Glutamatergic neuron (in vitro differentiated cells): ENCODE measurements around the gene ZCCHC7. TPM values are rescaled to one million over a fixed set of nuclear protein-coding genes. Genes with fewer than 3 reads are reported as not detected.

Experiments
- DNase-seq: peaks from one replicate; pipeline ENCODE4 v3.0.0; 2022
- H3K27ac Mint-ChIP-seq: one replicate; pipeline ENCODE4 v1.8.0; 2020; ENCODE audit warnings: mild to moderate bottlenecking, mixed read lengths, inconsistent platforms; ENCODE audit not compliant: unreplicated experiment
- H3K27me3 Mint-ChIP-seq: one replicate; pipeline ENCODE4 v1.8.0; 2020; ENCODE audit warnings: mild to moderate bottlenecking, moderate library complexity, mixed read lengths, inconsistent platforms; ENCODE audit not compliant: unreplicated experiment
- H3K36me3 Mint-ChIP-seq: one replicate; pipeline ENCODE4 v1.8.0; 2020; ENCODE audit warnings: mild to moderate bottlenecking, mixed read lengths, inconsistent platforms; ENCODE audit not compliant: unreplicated experiment
- H3K4me1 Mint-ChIP-seq: one replicate; pipeline ENCODE4 v1.8.0; 2020; ENCODE audit warnings: mild to moderate bottlenecking, low read depth, mixed read lengths, inconsistent platforms; ENCODE audit not compliant: unreplicated experiment
- H3K4me3 Mint-ChIP-seq: one replicate; pipeline ENCODE4 v1.8.0; 2020; ENCODE audit warnings: mild to moderate bottlenecking, mixed read lengths, inconsistent platforms; ENCODE audit not compliant: unreplicated experiment
- H3K9me3 Mint-ChIP-seq: one replicate; pipeline ENCODE4 v1.8.0; 2020; ENCODE audit warnings: mild to moderate bottlenecking, moderate library complexity, mixed read lengths, inconsistent platforms; ENCODE audit not compliant: unreplicated experiment
- total RNA-seq: library from RNA; stranded (reverse); fragmentation: NEBNext Ultra II Directional; extraction: Animal tissue kit (Norgen Biotek cat#: 25700); gene quantifications from one replicate; pipeline ENCODE4 v1.2.1, GENCODE V29; 2021; ENCODE audit not compliant: unreplicated experiment
- TF ChIP-seq, protein P1 (sequence below): fragments of 200-600 bp; sonication (generic); IDR thresholded peaks from one replicate; pipeline ENCODE4 v1.5.0; 2021; ENCODE audit not compliant: partially characterized antibody, unreplicated experiment

The ZCCHC7 gene
- total RNA-seq, 1 donor from 2014 or later = 31.1 TPM

DNA sequence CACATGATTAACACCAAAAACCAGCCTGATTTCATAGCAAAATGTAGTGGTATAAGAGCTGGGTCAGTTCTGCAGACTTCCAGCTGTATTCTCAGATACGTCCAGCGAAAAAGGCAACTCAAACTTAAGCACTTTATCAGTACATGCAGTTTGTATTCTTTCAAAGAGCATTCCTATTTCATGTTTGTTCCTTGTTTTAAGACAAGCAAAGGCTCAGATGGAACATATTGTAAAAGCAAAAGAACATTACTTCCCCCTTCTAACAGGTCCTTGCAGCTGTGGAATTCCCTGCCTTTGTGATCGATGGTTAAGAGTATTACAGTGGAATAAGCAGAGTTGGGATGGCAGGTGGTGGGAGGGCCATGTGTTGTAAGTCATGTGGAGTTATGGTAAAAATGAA lies 215.8 kb downstream of the ZCCHC7 start:
- Mint-ChIP-seq H3K36me3 (no peaks in the 10 kb centered on the region), H3K4me1 (peaks cover 16% of the 10 kb centered on the region), H3K4me3 (no peak overlapping the region), H3K27ac (no peak overlapping the region), H3K27me3 (no peaks in the 10 kb centered on the region), H3K9me3 (no peaks in the 10 kb centered on the region)
- TF ChIP-seq, protein P1, sequence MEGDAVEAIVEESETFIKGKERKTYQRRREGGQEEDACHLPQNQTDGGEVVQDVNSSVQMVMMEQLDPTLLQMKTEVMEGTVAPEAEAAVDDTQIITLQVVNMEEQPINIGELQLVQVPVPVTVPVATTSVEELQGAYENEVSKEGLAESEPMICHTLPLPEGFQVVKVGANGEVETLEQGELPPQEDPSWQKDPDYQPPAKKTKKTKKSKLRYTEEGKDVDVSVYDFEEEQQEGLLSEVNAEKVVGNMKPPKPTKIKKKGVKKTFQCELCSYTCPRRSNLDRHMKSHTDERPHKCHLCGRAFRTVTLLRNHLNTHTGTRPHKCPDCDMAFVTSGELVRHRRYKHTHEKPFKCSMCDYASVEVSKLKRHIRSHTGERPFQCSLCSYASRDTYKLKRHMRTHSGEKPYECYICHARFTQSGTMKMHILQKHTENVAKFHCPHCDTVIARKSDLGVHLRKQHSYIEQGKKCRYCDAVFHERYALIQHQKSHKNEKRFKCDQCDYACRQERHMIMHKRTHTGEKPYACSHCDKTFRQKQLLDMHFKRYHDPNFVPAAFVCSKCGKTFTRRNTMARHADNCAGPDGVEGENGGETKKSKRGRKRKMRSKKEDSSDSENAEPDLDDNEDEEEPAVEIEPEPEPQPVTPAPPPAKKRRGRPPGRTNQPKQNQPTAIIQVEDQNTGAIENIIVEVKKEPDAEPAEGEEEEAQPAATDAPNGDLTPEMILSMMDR = no peak
- no peak for DNase-seq

DNA sequence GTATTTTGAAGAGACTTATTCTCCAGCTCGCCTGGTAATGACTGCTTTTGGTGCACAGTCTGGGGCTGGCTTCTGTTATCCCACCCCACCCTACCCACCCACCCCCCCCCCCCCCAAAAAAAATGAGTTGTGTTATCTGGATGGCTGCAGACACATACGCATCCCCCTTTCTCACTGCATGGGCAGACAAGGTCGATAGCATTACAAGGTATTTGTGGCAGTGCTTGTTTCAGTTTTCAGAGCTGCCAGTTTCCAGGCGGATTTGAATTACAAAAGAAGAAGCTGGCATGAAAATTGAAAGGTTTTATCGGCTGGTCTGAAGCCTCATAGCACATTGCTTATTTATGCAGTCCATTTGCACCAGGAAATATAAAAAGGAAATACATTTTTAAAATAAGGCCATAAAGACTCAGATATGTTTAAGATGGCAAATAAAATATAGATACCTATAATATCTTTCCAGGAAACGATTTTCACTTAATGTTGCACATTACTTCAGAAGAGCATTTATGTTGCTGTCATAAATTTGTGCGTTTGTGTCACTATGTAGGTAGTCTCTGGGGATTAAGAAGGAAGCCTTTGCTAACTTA lies 217.0 kb downstream of the ZCCHC7 start:
- Mint-ChIP-seq H3K4me1 (peaks cover 16% of the 10 kb centered on the region), H3K36me3 (no peaks in the 10 kb centered on the region), H3K4me3 (no peak overlapping the region), H3K9me3 (no peaks in the 10 kb centered on the region), H3K27me3 (no peaks in the 10 kb centered on the region), H3K27ac (no peak overlapping the region)
- TF ChIP-seq, protein P1 = no peak
- DNase-seq = no peak

DNA sequence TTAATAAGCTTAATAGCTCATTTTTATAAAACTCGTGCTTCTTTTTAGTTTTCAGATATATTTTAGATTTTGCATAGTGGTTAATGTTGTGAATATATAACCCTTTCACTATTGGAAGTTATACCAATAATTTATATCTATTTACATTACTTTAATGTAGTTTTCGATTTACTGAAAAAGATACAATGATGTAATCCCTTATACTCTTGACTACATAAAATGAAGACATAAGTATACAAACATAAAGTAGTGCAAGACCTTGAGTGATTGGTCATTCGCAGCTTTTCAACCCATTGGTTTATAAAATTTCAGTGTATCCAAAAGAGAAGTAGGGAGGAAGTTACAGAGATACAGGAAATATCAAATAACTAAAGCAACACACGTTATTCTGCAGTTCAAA lies 217.8 kb downstream of the ZCCHC7 start:
- peaks cover 16% of the 10 kb centered on the region for H3K4me1 Mint-ChIP-seq
- no peaks in the 10 kb centered on the region for H3K27me3 Mint-ChIP-seq
- H3K9me3 Mint-ChIP-seq = no peaks in the 10 kb centered on the region
- H3K27ac Mint-ChIP-seq = no peak overlapping the region
- TF ChIP-seq, protein P1 = no peak
- no peaks in the 10 kb centered on the region for H3K36me3 Mint-ChIP-seq
- no peak overlapping the region for H3K4me3 Mint-ChIP-seq
- no peak for DNase-seq

DNA sequence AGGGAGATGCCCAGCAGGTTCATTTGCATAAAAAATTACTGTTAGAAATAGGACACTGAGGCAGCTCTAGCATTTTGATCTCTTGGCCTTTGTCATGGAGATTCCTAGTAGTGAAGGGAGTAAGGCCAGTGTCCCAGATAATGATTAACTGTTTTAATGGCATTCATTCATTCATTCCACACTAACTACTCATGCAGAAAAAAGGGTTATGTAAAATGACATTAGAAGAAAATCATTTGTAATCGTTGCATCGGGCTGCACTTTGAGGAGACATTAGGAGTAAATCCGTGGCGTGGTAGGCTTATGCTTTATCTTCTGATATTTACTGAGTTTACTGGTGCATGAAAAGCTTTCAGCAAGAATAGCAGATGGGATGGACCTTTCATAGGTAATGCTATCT lies 219.5 kb downstream of the ZCCHC7 start:
- Mint-ChIP-seq H3K9me3 (no peaks in the 10 kb centered on the region), H3K4me1 (peaks cover 16% of the 10 kb centered on the region), H3K4me3 (no peak overlapping the region), H3K27ac (no peak overlapping the region), H3K36me3 (no peaks in the 10 kb centered on the region), H3K27me3 (peaks cover under 1% of the 10 kb centered on the region)
- no peak for DNase-seq
- TF ChIP-seq, protein P1 = no peak

DNA sequence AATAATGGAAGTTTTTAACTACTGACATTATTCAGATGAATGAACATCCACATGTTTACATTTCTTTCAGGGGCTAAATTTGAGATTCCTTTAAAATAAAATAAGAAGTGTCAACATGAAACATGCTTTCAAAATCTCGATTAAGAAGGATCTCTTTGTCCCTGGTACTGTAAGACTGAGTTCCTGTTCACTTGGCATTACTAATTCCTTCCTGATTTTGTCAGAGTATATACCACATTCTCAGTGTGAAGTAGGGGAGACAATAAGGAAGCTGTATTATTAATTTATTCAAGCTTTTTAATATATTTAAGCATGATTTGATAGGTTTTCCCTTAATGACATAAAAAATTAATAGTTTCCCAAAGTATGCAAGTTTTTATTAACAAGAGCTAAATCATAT lies 220.6 kb downstream of the ZCCHC7 start:
- no peak for DNase-seq
- H3K27me3 Mint-ChIP-seq = peaks cover 2% of the 10 kb centered on the region
- peaks cover 16% of the 10 kb centered on the region for H3K4me1 Mint-ChIP-seq
- H3K27ac Mint-ChIP-seq = no peak overlapping the region
- TF ChIP-seq, protein P1 = no peak
- H3K9me3 Mint-ChIP-seq = no peaks in the 10 kb centered on the region
- no peak overlapping the region for H3K4me3 Mint-ChIP-seq
- H3K36me3 Mint-ChIP-seq = no peaks in the 10 kb centered on the region
